HG03196 (cell line): ENCODE results near the gene CHRDL1.
A peak's percentile ranks its signal among the peaks of the same experiment; 100 is the strongest.

Source experiments
- ATAC-seq: cut with Tn5 transposase; IDR thresholded peaks from one replicate; pipeline ENCODE4 v1.9.1; 2021; ENCODE audit not compliant: unreplicated experiment

Gene CHRDL1

DNA sequence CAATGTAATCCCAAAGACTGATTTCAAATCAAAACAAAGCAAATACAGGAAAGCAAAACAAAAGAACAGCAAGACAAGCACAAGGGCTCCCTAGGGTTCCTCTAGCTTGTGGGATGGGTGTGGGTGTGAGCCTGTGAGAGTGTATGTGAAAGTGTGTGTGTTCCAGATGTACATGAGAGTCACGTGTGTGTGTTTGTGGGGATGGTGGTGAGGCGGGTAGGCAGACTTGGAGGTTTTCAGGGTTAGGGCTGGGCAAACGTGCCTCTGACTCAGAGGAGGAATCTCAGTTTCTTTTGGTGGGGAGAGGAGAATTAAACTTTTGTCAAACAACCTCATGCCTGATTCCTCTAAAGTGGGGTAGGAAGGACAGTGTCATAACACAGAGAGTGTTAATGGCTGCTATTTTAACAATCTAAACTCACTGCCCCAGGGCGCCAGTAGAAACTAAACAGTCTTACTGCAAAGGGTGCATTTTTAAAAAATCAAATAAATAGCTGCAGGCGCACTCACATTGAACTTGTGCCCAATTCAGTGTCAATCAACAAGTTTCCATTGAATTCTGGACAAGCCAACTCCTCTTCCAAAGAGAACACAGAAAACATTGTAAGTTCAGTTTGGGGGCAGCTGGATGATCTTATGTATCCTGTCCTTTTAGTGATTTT is 51.8 kb downstream of the CHRDL1 start:
- no peak for ATAC-seq

DNA sequence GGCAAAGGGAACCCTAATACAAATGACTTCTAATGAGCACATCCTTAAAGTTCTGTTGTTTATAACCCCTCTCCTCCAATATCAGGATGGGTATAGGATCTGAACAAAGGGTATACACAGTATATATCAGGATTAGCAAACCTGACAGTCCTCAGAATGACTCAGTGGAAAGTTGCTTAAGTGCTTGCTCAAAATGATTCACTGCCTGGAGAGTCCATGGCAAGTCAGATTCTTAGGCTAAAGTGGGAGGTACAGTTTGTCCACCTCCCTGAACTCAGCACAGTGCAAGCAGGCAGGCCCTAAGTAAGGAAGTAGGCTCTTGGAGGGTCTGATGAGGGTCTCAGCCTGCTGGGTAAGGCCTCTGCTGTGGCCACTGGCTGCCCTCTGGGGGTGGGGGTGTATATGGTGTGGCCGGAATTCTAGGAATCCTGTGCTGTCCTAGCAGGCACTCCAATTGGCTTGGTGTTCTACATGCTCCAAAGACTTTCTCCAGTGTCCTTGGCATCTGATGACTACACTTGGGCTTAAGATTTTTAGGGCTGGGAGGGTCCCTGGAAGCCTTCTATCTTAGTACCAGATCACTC is 54.3 kb downstream of the CHRDL1 start:
- no peak for ATAC-seq

DNA sequence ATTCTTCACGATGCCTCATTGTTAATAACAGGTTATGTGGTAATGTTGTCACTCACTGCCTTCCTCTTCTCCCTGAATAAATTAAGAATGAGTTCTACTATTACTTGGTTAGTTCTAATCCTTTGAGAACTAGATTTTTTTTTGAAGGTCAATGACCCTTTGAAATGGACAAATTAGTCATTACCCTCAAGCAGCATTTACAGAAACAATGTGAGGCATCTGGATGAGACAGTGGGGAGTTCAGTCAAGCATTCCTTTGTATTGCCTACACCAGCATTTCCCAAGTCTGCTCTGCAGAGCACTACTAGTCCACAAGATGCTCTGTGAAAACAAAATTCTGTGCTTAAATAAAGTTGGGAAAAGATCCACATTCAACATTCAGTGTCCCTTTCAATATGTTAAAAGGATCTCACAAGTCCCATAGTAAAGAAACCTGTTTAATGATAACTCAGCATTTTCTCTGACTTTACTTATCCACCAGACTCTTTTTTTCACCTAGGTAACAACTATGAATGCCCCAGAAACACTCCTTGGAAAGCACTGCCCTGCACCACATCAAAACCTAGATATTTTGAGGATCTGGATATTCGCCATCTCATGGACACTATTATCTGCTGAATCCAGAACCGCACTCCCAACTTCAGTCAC is 60.6 kb downstream of the CHRDL1 start:
- no peak for ATAC-seq

DNA sequence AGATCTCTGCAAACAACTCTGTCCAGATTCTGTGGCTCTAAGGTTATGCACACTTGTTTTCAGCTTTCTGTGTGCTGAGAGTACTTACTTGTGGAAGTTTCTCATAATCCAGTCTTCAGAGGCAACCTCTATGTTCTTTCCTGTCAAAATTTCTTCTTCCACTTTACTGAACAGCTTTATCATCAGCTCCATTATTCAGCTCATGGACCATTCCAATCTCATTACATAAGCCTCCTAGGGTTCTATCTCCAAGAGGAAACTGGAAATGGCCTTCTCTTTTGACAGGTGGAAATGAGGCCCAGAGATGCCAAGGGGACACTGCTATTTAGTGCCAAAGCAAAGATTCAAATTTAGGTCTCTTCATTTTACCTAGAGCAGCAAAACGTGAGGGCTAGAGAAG is 61.3 kb downstream of the CHRDL1 start:
- no peak for ATAC-seq

DNA sequence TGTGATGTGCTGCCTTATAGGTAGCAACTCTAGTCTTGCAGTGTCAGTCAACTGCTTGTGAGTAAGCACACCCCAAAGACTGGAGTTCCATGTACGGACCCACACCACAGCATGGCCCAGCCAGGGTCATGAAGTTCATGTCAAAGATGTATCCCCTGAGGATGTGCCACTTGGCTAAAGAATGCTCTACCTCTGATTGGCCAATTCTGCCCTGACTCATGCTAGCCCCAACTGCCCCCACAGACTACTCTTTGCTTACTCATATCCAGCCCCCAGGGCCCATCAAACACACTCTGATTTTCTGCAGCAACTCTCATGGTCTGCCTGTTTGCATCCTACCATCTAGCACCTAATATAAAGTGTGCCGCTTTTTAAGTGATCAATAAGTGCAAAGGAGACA is 62.5 kb downstream of the CHRDL1 start:
- ATAC-seq = no peak

DNA sequence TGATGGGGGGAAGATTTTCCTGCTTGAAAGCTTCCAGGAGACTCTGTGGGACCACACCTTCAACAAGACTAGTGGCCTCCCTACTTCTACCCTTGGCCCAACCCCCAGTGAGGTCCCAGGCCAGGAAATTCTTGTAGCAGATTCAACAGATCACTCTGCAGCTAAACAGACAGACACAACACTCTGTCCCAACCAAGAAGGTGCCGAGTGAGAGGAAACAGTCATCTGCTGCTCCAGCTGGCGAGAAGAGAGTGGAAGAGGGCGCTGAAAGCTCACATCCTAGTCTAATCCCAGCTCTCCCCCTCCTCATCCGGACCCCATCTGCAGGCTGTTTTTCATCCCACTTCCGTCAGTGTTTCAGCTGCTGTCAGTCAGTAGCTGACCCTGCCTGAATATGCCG is 63.4 kb downstream of the CHRDL1 start:
- no peak for ATAC-seq

DNA sequence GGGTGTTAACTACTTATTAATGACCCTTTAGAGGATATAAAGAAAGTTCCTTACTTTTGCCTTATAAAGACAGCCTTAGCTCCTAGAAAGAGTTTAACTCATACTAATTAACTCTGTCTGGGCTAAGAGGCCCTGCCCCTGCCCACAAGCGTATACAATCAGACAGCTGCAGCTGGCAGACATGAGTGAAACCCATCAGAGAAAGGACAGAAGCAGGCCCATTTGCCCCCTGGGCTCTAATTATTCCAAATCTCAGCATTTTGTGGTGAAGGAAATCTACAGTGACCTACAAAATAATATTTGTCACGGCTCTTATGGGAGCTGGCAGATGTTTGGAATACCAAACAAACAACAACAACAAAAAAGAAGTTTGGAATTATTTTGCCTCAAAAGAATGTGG is 71.8 kb downstream of the CHRDL1 start:
- no peak for ATAC-seq

DNA sequence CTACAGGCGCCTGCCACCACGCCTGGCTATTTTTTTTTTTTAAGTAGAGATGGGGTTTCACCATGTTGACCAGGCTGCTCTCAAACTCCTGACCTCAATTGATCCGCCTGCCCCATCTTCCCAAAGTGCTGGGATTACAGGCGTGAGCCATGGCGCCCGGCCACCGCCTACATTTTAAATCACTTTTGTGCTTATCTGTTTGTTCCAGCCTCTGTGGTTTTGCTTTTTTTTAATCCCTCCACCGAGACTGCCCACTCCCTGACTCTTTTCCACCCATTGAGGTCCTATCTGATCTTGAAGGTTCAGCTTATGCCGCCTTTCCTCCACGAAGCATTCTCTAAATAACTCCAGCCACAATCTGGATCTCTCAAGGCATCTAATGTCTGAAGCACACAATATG is 73.5 kb downstream of the CHRDL1 start:
- ATAC-seq = no peak

DNA sequence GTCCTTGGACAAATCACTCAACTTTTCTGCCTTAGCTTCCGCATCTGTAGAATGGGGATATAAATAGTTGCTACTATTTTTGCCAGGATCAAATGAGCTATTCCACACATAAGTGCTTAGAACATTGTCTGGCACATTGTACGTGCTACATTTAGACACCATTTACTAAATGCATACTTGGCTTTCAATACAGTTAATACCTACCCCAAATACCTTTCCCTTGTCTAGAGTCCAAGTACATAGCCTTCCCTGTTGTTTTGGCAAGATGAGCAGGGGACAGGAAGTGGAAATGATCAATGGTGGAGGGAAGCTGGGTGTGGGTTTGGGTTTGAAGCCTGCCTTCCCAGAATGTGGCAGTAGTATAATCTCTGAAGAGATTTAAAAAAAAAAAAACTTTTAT is 82.0 kb downstream of the CHRDL1 start:
- ATAC-seq = no peak

DNA sequence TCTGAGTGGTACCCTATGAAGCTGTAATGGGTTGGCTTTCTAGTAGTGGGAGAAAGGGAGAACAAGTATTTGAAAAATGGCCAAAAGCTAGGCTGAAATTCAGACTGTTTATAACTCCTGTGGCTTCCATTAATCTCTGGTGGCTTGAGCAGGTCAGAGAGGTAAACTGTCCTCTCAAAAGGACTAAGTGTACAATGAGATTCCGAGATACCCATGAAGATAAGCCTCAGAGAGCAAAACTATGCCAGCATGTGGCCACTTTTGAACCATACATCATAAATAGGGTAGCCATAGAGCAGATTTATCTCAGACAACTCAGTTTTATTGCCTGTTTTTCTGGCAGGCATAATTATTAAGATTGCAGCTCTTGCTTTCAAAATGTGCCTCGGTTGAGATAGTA is 89.2 kb downstream of the CHRDL1 start:
- ATAC-seq = no peak

DNA sequence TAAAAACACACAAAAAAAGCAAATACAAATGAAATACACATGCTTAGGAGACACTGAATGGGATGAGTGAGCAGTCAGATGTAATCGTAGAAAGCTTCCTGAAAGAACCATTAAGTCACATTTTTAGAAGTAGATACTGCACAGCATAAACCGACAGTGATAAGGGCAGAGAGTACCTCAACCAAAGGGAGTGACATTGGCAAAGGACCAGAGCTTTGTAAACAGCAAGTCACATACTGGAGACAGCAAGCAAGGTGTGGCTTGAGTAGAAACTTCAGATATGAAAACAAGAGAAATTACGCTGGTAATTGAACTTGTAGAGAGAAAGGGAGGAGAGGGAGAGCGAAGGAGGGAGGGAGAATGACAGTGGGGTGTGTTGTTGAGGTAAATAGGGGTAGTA is 92.0 kb downstream of the CHRDL1 start:
- no peak for ATAC-seq

DNA sequence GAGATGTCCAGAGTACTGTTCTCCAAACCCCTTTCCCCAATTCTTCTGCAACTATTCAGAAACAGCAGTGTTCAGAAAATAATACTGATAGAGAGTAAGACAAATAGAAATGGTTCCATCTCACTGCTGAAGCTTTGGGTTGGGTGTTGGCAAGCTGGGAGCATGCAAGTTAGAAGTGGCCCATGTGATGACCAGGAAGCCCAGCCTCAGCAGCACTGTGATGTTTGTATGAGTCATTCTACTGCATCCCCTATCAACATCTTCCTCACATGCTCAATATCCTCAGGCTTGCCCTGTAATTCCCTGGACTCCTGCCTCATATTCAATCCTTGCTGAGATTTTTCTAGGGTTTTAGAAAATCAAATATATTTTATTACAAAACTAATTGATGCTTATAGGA is 96.5 kb downstream of the CHRDL1 start:
- peak; percentile 39 for ATAC-seq

DNA sequence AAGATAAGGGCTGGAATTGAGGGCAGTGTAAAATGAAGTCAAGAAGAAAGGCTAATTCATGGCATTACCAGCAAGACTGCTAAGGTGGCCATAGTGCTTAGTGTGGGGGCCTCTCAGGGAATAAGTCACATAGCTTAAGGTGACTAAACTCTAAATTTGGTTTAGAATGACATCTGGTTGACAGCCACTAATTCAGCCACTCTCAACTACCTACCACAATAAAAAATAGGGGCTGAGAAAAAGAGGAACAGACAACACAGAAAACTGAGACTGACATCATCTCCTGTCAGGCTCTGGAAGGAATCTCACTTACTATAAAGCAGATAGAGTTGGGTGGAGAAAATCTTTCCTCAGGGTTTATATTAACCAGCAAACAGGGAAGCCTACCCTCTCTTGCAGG is 96.9 kb downstream of the CHRDL1 start:
- ATAC-seq = peak; percentile 76

DNA sequence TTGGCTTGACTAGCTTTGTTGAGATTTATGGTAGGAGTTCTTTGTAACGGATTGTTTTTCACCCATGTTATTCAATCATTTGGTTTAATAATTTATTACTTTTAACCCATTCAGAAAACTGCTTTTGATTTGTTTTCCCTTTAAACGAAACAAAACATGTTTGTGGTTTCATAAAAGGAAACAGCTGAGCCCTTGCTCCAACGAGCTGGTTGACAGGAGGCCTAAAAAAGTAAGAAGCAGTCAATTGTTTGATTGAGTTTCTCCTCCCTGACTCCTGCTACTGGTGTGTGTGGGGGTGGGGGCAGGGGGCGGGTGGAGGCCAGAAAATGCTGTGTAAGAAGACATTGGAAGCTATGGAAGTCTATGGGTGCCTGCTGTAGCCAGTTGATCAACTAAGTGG is 102.8 kb downstream of the CHRDL1 start:
- ATAC-seq = no peak

DNA sequence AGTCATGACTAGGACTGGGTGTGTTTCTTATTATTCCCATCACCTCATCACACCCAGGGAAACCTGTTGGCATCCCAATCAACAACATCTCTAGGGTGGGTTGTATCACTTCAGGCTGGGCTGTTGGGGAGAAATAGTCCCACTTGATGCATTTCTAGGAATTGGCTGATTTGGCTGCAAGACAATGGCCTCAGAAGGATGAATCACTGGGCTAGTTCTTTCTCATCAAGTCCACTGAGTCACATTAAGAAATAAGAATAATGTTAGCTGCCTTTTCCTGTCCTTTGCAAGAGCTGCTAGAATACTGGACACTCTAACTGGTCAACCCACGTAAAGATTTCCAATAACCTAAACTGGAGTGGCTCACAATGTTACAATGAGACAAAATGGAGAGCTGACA is 104.2 kb downstream of the CHRDL1 start:
- ATAC-seq = no peak

DNA sequence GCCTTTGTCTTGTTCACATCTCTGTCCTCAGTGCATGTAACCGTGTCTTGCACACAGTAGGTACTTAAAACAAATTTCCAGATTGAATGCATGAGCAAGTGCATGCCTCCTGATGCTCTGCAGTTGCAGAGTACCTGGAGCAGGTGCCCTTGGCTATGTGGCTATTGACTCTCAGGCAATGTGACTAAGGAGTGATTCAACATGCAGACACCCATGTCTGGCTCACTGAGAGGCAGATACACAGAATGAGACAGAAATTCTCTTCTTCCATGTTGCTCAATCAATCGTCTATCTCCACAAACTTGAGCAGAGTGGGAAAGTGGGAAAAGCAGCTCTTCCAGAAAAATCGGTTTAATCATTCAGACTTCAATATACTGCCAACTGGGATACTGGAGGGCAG is 111.0 kb downstream of the CHRDL1 start:
- no peak for ATAC-seq

DNA sequence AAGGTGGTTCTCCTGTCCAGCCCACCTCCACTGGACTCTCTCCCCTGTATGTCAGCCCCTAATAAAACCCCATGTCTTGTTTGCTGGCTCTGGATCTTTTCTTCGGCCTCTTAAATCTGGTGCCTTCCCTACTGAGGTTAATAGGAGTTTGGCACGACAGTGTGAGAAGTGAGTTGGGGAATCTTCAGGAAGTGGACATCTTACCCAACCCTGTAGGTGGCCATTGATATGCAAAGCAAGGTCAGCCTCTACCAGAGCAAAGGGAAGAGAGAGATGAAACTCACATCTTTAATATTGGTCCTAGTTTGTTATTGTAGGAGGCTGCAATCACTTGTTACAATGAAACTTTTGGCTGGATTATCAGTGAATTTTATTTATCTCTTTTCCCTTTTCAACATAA is 111.7 kb downstream of the CHRDL1 start:
- no peak for ATAC-seq

DNA sequence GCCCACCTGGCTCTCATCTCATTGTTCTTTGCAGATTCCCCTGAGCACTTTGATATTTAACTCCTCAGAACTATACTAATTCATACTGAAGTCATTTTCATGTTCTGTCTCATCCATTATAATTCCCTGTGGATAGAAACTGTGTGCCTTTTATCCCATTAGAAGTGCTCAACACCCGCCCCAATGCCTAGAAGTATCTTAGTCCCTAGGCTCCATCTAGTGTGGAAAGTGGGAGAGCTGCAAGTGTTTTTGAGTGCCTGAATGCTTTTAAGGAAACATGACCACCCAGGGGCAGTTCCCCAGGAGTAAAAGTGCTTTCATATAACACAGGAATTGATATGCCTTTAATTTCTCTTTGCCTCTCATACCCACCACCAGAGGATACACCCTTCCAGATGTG is 117.0 kb downstream of the CHRDL1 start:
- ATAC-seq = no peak

DNA sequence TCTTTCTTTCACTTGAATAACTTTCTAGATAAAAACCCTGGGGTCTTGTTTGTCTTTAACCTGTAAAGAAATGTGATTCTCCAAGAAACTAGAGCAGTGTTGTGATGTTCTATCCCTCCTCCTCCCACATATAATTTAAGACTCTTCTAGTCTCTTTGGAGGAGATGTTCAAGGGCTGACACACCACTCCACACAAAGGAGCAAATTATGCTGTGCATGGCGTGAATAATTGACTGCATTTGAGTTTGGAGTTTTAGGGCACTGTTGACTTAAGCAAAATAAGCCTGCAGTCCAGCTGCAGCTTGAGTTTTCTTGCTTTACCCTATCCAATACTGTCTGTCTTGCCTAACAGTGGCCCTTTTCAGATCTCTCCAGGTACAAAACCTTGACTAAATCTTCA is 119.7 kb downstream of the CHRDL1 start:
- no peak for ATAC-seq

DNA sequence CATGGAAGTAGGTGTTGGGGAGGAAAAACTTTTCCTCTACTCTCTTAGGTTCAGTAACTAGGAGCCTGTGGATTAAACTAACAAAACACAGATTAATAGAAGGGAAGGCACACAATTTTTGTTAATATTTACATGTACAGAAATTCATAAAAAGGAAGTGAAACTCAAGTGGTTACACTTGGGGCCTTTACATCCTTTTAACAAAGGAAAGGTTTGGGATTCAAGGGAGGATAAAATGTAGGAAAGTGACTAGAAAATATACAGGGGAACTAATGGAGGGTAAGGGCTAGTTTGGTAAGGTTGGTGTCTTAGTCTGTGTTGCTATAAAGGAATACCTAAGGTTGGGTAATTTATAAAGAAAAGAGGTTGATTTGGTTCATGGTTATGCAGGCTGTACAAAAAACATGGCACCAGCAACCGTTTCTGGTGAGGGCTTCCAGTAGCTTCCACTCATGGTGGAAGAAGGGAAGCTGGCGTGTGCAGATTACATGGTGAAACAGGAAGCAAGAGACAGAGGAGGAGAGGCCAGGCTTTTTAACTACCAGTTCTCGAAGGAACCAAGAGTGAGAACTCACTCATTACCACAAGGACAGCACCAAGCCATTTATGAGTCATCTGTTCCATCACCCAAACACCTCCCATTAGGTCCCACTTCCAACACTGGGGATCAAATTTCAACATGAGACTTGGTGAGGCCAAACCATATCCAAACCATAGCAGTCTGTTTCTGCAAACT is 124.4 kb downstream of the CHRDL1 start:
- ATAC-seq = peak; percentile 98

DNA sequence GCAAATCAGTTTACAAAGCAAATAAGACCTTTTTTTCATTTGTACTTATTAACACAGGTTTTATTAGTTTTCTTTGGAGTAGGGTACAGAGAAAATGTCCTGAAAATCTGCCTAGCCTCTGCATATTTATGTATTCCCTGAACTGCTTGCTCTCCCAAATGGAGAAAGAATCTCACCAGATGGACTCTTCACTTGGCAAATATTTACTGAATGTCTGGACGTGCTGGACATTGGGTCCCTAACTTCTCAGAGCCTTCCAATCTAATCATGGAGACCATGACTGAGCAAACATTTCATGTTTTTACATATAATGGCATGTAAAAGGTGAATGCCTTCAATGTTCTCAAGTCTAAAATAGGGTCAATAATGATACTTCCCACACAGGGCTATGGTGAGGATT is 126.0 kb downstream of the CHRDL1 start:
- no peak for ATAC-seq

DNA sequence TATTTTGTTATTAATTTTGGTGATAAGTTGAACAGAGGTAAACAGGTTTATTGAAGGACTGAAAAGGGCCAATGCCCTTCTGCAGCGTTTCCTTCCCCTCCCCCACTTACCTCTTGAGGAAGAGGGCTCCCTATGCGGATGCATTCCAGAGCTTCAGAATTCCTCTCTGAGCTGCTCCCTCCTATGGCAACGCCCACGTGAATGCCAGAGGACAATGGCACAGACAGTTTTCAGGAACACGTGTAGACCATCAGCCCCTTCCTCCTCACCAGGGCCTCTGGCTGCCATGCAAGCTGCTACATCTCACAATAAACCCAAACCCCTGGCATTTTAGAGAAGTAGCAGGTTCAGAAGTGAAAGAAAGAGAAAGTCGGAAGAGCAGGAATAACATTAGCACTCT is 127.9 kb downstream of the CHRDL1 start:
- ATAC-seq = no peak
